Measurements from ENCODE around the gene OR1S1.
A peak's percentile ranks its signal among the peaks of the same experiment; 100 is the strongest.

Gene OR1S1

DNA sequence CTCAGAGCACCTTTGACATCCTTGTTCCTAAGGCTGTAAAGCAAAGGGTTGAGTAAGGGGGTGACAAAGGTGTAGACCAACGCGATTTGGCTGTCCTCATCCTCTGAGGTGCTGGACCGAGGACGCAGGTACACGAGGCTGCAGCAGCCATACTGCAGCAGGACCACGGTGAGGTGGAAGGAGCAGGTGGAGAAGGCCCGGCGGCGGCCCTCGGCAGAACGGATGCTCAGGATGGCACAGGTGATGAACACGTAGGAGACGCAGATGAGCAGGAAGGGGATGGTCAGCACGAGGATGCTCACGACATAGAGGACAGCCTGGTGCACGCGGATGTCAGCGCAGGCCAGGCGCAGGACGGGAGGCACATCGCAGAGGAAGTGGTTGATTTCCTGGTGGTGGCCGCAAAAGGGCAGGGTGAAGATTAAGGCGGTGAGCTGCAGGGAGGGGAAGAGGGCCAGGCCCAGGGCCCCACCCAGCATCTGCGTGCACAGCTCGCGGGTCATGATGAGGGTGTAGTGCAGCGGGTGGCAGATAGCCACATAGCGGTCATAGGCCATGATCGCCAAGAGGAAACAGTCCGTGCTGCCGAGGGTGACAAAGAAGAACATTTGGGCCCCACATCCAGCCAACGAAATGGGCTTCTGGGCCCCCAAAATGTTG, 15.6 kb downstream of the OR1S1 start:
- Histone ChIP-seq H4K91ac (ENCODE audit: low read depth, low read length) (no peak overlapping the region), H2AK5ac (ENCODE audit: low read length) (no peak overlapping the region), H2AFZ (ENCODE audit: insufficient read depth, low read length, poor library complexity) (no peak overlapping the region), H3K4me1 (ENCODE audit: control insufficient read depth in 1 of 2, insufficient read depth in 2 of 2, low read length in 2 of 2) (no peaks in the 10 kb centered on the region), H3K9me3 (ENCODE audit: insufficient read depth, low read depth, low read length) (no peaks in the 10 kb centered on the region), H3K4ac (ENCODE audit: low read depth, low read length) (no peak overlapping the region), H3K27ac (ENCODE audit: low read depth, low read length) (no peak overlapping the region), H3K79me1 (ENCODE audit: low read length) (no peaks in the 10 kb centered on the region), H3K79me2 (ENCODE audit: control insufficient read depth, insufficient read depth, low read length, poor library complexity) (no peaks in the 10 kb centered on the region), H3K36me3 (ENCODE audit: control insufficient read depth in 1 of 2, insufficient read depth in 2 of 2, low read length in 2 of 2) (no peaks in the 10 kb centered on the region), H3K18ac (ENCODE audit: low read length) (no peak overlapping the region), H3K23ac (ENCODE audit: low read length) (no peak overlapping the region), H3K9ac (ENCODE audit: low read length) (no peak overlapping the region), H3K4me3 (ENCODE audit: low read depth, low read length) (no peak overlapping the region), H2BK120ac (ENCODE audit: insufficient read depth, low read length, poor library complexity) (no peak overlapping the region), H4K12ac (ENCODE audit: low read depth, low read length) (no peak overlapping the region), H4K8ac (ENCODE audit: low read depth, low read length) (no peak overlapping the region), H2BK5ac (ENCODE audit: low read depth, low read length, poor library complexity) (no peak overlapping the region), H3K4me2 (ENCODE audit: low read length) (no peak overlapping the region), H3K14ac (ENCODE audit: low read length) (no peak overlapping the region), H3K27me3 (ENCODE audit: insufficient read depth, low read length) (no peaks in the 10 kb centered on the region), H2BK12ac (ENCODE audit: low read length) (no peak overlapping the region)
- WGBS (ENCODE audit: extremely low coverage, insufficient coverage, insufficient read length), result no CpG with 5 or more reads among the region's 32 CpGs
- no peak for DNase-seq

DNA sequence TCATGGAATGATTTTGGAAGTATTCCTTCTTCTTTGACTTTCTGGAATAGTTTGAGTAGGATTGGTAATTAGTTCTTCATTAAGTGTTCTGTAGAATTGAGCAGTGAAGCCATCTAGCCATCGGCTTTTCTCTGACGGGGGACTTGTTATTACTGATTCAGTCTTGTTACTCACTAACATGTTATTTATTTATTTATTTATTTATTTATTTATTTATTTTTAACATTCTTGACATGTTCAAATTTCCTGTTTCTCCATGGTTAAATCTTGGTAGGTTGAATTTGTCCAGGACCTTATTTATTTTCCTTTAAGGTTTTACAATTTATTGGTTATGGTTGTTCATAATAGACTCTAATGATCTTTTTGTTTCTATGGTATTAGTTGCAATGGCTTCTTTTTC, 31.4 kb downstream of the OR1S1 start:
- no peak overlapping the region for H3K4me3 ChIP-seq (ENCODE audit: low read depth, low read length)
- no peak overlapping the region for H4K12ac ChIP-seq (ENCODE audit: low read depth, low read length)
- H3K4me1 ChIP-seq (ENCODE audit: control insufficient read depth in 1 of 2, insufficient read depth in 2 of 2, low read length in 2 of 2), result no peaks in the 10 kb centered on the region
- H2AK5ac ChIP-seq (ENCODE audit: low read length), result no peak overlapping the region
- H3K9ac ChIP-seq (ENCODE audit: low read length), result no peak overlapping the region
- WGBS (ENCODE audit: extremely low coverage, insufficient coverage, insufficient read length), result no CpG with 5 or more reads among the region's 2 CpGs
- DNase-seq, result no peak
- no peak overlapping the region for H3K4ac ChIP-seq (ENCODE audit: low read depth, low read length)
- no peaks in the 10 kb centered on the region for H3K27me3 ChIP-seq (ENCODE audit: insufficient read depth, low read length)
- no peaks in the 10 kb centered on the region for H3K36me3 ChIP-seq (ENCODE audit: control insufficient read depth in 1 of 2, insufficient read depth in 2 of 2, low read length in 2 of 2)
- H3K23ac ChIP-seq (ENCODE audit: low read length), result no peak overlapping the region
- no peaks in the 10 kb centered on the region for H3K79me2 ChIP-seq (ENCODE audit: control insufficient read depth, insufficient read depth, low read length, poor library complexity)
- no peak overlapping the region for H3K14ac ChIP-seq (ENCODE audit: low read length)
- no peak overlapping the region for H3K4me2 ChIP-seq (ENCODE audit: low read length)
- H2AFZ ChIP-seq (ENCODE audit: insufficient read depth, low read length, poor library complexity), result no peak overlapping the region
- H3K79me1 ChIP-seq (ENCODE audit: low read length), result no peaks in the 10 kb centered on the region
- H4K91ac ChIP-seq (ENCODE audit: low read depth, low read length), result no peak overlapping the region
- no peak overlapping the region for H3K18ac ChIP-seq (ENCODE audit: low read length)
- no peak overlapping the region for H4K8ac ChIP-seq (ENCODE audit: low read depth, low read length)
- no peak overlapping the region for H2BK120ac ChIP-seq (ENCODE audit: insufficient read depth, low read length, poor library complexity)
- H3K27ac ChIP-seq (ENCODE audit: low read depth, low read length), result no peak overlapping the region
- no peak overlapping the region for H2BK5ac ChIP-seq (ENCODE audit: low read depth, low read length, poor library complexity)
- H2BK12ac ChIP-seq (ENCODE audit: low read length), result no peak overlapping the region
- H3K9me3 ChIP-seq (ENCODE audit: insufficient read depth, low read depth, low read length), result no peaks in the 10 kb centered on the region

DNA sequence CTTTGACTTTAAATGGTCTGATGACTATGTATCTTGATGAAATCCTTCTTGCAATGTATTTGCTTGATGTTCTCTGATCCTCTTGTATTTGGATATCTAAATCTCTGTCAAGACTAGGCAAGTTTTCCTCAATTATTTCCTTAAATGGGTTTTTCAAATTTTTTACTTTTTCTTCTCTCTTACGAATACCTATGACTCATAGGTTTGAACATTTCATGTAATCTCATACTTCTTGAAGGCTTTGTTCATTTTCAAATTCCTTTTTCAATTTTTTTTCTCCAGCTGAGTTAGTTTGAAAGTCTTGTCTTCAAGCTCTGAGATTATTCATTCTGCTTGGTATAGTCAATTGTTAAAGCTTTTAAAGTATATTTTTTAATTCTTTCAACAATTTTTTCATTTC, 42.4 kb downstream of the OR1S1 start:
- Histone ChIP-seq H2BK12ac (ENCODE audit: low read length) (no peak overlapping the region), H3K4ac (ENCODE audit: low read depth, low read length) (no peak overlapping the region), H4K91ac (ENCODE audit: low read depth, low read length) (no peak overlapping the region), H3K4me1 (ENCODE audit: control insufficient read depth in 1 of 2, insufficient read depth in 2 of 2, low read length in 2 of 2) (no peaks in the 10 kb centered on the region), H2BK5ac (ENCODE audit: low read depth, low read length, poor library complexity) (no peak overlapping the region), H3K36me3 (ENCODE audit: control insufficient read depth in 1 of 2, insufficient read depth in 2 of 2, low read length in 2 of 2) (no peaks in the 10 kb centered on the region), H3K79me1 (ENCODE audit: low read length) (no peaks in the 10 kb centered on the region), H3K79me2 (ENCODE audit: control insufficient read depth, insufficient read depth, low read length, poor library complexity) (no peaks in the 10 kb centered on the region), H3K14ac (ENCODE audit: low read length) (no peak overlapping the region), H2AK5ac (ENCODE audit: low read length) (no peak overlapping the region), H2BK120ac (ENCODE audit: insufficient read depth, low read length, poor library complexity) (no peak overlapping the region), H3K27me3 (ENCODE audit: insufficient read depth, low read length) (no peaks in the 10 kb centered on the region), H2AFZ (ENCODE audit: insufficient read depth, low read length, poor library complexity) (no peak overlapping the region), H3K9me3 (ENCODE audit: insufficient read depth, low read depth, low read length) (no peaks in the 10 kb centered on the region), H3K9ac (ENCODE audit: low read length) (no peak overlapping the region), H3K4me2 (ENCODE audit: low read length) (no peak overlapping the region), H4K12ac (ENCODE audit: low read depth, low read length) (no peak overlapping the region), H3K4me3 (ENCODE audit: low read depth, low read length) (no peak overlapping the region), H3K23ac (ENCODE audit: low read length) (no peak overlapping the region), H3K18ac (ENCODE audit: low read length) (no peak overlapping the region), H4K8ac (ENCODE audit: low read depth, low read length) (no peak overlapping the region), H3K27ac (ENCODE audit: low read depth, low read length) (no peak overlapping the region)
- DNase-seq, result peak in 1 of 2 donors; percentile 68
- no CpG with 5 or more reads among the region's 1 CpG for WGBS (ENCODE audit: extremely low coverage, insufficient coverage, insufficient read length)

DNA sequence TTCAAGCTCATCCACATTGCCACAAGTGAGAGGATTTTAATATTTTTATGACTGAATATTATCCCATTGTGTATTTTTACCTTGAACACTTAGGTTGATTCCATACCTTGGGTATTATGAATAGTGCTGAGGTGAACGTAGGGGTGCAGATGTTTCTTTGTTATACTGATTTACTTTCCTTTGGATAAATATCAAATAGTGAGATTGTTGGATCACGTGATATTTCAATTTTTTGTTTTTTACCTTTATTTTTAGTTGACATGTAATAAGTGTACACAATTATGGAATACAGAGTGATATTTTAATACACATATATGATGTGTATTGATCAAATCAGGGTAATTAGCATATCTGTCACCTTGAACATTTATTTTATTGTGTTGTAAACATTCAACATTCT, 47.5 kb downstream of the OR1S1 start:
- H2AK5ac ChIP-seq (ENCODE audit: low read length), result no peak overlapping the region
- no peak overlapping the region for H3K9ac ChIP-seq (ENCODE audit: low read length)
- H3K27me3 ChIP-seq (ENCODE audit: insufficient read depth, low read length), result no peaks in the 10 kb centered on the region
- H3K79me1 ChIP-seq (ENCODE audit: low read length), result no peaks in the 10 kb centered on the region
- no CpG with 5 or more reads among the region's 2 CpGs for WGBS (ENCODE audit: extremely low coverage, insufficient coverage, insufficient read length)
- DNase-seq, result no peak
- H4K91ac ChIP-seq (ENCODE audit: low read depth, low read length), result no peak overlapping the region
- no peaks in the 10 kb centered on the region for H3K9me3 ChIP-seq (ENCODE audit: insufficient read depth, low read depth, low read length)
- no peaks in the 10 kb centered on the region for H3K79me2 ChIP-seq (ENCODE audit: control insufficient read depth, insufficient read depth, low read length, poor library complexity)
- H4K12ac ChIP-seq (ENCODE audit: low read depth, low read length), result no peak overlapping the region
- no peak overlapping the region for H3K4ac ChIP-seq (ENCODE audit: low read depth, low read length)
- no peaks in the 10 kb centered on the region for H3K36me3 ChIP-seq (ENCODE audit: control insufficient read depth in 1 of 2, insufficient read depth in 2 of 2, low read length in 2 of 2)
- no peak overlapping the region for H3K23ac ChIP-seq (ENCODE audit: low read length)
- H4K8ac ChIP-seq (ENCODE audit: low read depth, low read length), result no peak overlapping the region
- H2BK12ac ChIP-seq (ENCODE audit: low read length), result no peak overlapping the region
- H3K27ac ChIP-seq (ENCODE audit: low read depth, low read length), result no peak overlapping the region
- no peak overlapping the region for H2BK120ac ChIP-seq (ENCODE audit: insufficient read depth, low read length, poor library complexity)
- no peak overlapping the region for H3K14ac ChIP-seq (ENCODE audit: low read length)
- H3K4me2 ChIP-seq (ENCODE audit: low read length), result no peak overlapping the region
- H2BK5ac ChIP-seq (ENCODE audit: low read depth, low read length, poor library complexity), result no peak overlapping the region
- no peak overlapping the region for H3K4me3 ChIP-seq (ENCODE audit: low read depth, low read length)
- no peak overlapping the region for H2AFZ ChIP-seq (ENCODE audit: insufficient read depth, low read length, poor library complexity)
- H3K4me1 ChIP-seq (ENCODE audit: control insufficient read depth in 1 of 2, insufficient read depth in 2 of 2, low read length in 2 of 2), result no peaks in the 10 kb centered on the region
- H3K18ac ChIP-seq (ENCODE audit: low read length), result no peak overlapping the region
